ENCODE results near the gene PPAN.

The PPAN gene, protein sequence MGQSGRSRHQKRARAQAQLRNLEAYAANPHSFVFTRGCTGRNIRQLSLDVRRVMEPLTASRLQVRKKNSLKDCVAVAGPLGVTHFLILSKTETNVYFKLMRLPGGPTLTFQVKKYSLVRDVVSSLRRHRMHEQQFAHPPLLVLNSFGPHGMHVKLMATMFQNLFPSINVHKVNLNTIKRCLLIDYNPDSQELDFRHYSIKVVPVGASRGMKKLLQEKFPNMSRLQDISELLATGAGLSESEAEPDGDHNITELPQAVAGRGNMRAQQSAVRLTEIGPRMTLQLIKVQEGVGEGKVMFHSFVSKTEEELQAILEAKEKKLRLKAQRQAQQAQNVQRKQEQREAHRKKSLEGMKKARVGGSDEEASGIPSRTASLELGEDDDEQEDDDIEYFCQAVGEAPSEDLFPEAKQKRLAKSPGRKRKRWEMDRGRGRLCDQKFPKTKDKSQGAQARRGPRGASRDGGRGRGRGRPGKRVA

DNA sequence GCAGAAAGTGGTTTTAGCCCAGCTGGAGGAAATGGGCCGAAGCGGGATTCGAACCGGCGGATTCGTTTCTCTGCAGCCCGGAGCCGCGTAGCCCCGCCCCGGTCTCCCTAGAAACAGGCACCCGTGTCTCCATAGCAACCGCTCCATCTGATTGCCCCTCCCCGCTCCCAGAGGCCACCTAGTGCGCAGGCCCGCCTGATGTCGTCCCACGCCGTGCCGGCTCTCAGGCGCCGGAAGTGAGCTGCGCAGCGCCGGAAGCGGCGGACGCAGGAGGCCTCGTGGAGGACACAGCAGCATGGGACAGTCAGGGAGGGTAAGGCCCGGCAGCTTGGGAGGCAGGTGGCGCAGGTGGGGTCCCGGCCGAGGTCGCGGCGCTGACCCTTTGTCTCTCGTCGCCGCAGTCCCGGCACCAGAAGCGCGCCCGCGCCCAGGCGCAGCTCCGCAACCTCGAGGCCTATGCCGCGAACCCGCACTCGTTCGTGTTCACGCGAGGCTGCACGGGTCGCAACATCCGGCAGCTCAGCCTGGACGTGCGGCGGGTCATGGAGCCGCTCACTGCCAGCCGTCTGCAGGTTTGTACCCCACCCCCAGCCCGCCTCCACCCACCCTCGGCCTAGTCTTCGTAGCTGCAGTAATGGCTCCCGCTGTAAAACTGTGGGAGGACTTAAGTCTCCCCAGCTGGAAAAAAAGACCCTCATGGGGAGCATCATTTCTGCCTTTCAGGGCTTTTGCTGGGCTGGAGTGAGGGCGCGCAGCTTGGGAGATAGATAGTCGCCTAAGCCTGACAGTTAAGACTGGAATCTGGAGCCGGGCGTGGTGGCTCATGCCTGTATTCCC is at the start of gene PPAN:
PPAN (plus strand) TSS at position 263 of the 837 bp plus-strand sequence; CDS start at position 296, 33 bp downstream.
- DNase-seq (ENCODE audit: low read depth in 2 of 2) = peak; percentile 92 to 95

DNA sequence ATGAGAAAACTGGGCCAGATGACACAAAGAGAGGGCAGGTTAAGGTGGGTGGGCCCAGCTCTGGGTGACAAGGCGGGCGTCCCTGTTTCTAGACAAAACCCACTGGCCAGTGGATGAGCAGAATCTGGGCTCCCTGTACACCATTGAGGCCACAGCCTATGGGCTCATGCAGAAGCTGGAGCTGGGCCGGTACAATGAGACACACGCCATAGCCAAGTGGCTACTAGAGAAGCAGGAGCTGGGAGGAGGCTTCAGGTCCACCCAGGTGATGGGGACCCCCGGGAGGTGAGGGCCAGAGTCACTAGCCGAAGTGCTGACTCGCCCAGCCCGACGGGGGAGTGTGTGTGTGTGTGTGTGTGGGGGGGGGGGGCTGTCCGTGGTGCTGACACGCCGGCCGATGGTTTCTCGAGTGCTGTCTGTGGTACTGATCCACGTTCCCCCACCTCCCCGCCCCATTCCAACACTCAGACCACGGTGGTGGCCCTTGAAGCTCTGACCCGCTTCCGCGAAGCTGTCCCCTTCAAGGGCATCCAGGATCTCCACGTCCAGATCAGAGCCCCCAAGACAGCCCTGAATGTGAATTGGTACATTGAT is 44.3 kb upstream of the PPAN start:
- no peak for DNase-seq (ENCODE audit: low read depth in 2 of 2)

DNA sequence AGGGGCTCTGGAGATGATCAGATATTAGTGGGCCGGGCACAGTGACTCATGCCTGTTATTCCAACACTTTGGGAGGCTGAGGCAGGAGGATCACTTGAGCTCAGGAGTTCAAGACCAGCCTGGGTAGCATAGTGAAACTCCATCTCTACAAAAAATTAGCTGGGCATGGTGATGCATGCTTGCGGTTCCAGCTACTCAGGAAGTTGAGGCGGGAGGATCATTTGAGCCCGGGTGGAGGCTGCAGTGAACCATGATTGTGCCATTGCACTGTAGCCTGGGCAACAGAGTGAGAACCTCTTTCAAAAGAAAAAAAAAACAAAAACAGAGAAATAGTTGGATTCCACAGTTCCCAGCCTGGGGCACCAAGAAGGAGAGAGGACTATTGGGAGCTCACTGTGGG is 38.0 kb upstream of the PPAN start:
- no peak for DNase-seq (ENCODE audit: low read depth in 2 of 2)

DNA sequence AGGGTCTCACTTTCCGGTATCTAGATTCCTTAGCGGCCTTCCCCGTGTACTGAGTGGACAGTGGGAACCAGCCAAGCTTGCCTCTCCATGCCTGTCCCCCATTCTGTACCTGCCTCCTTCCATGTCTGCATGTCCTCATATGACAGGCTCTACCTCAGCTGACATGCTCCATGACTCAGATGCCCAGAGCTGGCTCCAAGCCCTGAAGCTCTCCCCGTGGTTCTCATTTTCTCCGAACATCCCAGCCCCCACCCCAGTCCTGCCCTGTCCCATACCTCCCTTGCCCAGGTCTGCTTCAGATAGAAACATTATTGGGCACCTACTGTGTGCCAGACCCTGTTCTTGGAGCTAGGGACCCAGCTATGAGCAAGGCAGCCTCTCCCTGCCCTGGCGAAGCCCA is 37.1 kb upstream of the PPAN start:
- DNase-seq (ENCODE audit: low read depth in 2 of 2) = no peak

DNA sequence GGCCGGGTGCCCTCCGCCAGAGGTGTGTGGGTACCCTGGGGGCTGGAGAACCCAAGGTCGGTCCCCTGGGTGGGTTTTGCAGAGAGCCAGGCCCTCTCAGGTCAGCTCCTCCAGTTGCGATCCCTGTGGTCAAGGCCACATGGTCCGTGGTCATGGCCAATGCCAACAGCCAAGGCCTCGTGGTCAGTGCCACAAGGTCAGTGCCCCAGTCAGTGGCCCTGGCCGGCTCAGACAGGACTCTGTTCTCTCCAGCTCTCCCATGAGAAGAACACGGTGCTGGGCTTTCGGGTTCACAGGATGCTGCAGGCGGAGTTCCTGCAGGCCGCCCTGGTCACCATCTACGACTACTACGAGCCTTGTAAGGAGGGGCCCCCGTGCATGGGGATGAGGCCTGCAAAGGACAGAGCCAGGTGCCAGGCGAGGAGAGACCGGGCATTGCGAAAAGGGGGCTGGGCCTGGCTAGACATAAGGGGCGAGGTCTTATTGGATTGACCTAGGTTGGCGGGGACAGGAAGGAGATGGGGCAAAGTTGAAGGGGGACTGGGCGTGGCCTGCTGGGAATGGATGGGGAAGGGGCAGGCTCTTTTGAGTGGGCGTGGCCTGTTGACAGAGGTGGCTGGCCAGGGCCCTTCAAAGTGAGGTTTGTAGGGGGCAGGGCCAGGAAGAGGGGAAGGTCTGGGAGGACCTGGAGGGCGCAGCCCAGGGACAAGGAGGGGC is 35.3 kb upstream of the PPAN start:
- no peak for DNase-seq (ENCODE audit: low read depth in 2 of 2)

DNA sequence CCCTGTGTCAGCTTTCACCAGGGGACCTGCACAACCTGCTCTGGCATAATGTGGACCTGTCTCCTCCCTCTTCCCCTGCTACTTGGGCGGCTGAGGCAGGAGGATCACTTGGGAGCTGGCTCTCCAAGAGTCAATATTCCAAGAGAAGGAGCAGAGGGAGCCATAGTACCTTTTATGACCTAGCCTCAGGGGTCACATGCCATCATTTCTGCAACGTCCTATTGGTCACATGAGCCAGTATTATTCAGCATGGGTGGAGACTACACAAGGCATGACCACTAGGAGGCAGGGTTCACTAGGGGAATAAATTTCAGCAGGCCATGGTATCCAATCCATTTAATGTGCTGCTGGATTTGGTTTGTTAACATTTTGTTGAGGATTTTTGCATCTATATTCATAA is 32.0 kb upstream of the PPAN start:
- DNase-seq (ENCODE audit: low read depth in 2 of 2) = peak; percentile 17 to 36

DNA sequence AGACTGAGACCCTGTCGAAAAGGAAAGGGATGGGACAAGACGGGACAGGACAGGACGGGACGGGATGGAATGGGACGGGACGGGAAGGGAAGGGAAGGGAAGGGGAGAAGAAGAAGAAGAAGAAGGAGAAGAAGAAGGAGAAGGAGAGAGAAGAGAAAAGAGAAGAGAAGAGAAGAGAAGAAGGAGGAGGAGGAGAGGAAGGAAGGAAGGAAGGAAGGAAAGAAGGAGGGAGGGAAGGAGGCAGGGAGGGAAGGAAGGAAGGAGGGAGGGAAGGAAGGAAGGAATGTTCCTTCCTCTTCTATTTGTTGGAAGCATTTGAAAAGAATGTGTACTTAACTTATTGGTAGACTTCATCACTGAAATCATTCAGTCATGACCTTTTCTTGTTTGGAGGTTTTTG is 29.6 kb upstream of the PPAN start:
- DNase-seq (ENCODE audit: low read depth in 2 of 2) = no peak

DNA sequence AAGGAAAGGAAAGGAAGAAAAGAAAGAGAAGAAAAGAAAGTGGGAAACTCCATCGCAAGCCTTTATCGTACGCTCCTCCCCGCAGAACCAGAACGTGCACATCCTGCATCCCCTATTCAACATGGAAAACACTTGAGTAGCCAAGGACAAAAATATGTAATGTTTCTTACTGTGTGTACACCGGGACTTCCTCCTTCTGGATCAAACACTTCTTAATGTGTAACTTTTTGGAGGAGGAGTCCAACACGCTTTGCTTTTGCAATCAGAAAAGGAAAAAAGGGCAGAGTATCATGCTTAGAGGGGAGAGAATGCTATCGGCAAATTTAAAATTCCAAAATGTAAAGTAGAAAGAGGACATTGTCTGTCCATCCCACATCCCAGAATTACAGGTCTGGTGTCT is 27.8 kb upstream of the PPAN start:
- no peak for DNase-seq (ENCODE audit: low read depth in 2 of 2)

DNA sequence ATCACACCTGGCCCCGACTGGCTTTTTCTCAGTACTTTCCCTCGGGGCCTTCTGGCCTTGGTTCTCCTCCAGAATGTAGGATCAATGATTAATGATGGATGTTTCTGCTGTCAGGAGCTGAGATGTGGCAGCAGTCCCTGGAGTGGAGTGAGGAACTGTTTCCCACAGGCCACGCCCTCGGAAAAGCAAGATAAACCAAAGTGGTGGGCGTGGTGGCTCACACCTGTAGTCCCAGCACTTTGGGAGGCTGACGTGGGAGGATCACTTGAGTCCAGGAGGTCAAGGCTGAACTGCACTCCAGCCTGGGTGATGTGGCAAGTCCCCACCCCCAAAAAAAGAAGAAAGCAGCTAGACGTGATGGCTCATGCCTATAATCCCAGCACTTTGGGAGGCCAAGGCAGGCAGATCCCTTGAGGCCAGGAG is 27.1 kb upstream of the PPAN start:
- no peak for DNase-seq (ENCODE audit: low read depth in 2 of 2)

DNA sequence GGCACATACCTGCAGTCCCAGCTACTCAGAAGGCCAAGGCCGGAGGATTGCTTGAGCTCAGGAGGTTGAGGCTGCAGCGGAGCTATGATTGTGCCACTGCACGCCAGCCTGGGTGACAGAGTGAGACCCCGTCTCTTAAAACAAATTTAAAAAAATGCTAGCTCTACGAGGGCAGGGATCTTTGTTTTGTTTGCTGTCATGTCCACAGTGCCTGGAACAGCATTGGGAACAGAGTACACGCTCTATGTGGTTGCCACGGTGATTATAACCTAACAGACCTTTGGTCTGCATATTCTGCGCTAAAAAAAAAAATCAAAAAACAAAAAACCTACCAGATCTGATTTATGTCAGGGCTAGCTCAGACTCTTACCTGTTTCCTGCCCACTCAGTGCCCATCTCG is 22.3 kb upstream of the PPAN start:
- DNase-seq (ENCODE audit: low read depth in 2 of 2) = no peak

DNA sequence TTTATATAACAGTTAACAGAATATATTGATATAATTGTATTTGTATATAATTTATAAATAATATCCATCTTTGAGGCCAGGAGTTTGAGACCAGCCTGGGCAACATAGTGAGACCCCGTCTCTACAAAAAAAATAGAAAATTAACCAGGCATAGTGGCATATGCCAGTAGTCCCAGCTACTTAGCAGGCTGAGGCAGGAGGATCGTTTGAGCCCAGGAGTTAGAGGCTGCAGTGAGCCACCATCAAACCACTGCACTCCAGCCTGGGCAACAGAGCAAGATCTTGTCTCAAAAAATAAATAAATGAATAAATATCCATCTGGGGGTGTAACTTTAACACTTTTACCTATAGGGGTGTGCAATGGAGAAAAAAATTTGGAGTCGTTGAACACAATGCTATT is 21.4 kb upstream of the PPAN start:
- no peak for DNase-seq (ENCODE audit: low read depth in 2 of 2)

DNA sequence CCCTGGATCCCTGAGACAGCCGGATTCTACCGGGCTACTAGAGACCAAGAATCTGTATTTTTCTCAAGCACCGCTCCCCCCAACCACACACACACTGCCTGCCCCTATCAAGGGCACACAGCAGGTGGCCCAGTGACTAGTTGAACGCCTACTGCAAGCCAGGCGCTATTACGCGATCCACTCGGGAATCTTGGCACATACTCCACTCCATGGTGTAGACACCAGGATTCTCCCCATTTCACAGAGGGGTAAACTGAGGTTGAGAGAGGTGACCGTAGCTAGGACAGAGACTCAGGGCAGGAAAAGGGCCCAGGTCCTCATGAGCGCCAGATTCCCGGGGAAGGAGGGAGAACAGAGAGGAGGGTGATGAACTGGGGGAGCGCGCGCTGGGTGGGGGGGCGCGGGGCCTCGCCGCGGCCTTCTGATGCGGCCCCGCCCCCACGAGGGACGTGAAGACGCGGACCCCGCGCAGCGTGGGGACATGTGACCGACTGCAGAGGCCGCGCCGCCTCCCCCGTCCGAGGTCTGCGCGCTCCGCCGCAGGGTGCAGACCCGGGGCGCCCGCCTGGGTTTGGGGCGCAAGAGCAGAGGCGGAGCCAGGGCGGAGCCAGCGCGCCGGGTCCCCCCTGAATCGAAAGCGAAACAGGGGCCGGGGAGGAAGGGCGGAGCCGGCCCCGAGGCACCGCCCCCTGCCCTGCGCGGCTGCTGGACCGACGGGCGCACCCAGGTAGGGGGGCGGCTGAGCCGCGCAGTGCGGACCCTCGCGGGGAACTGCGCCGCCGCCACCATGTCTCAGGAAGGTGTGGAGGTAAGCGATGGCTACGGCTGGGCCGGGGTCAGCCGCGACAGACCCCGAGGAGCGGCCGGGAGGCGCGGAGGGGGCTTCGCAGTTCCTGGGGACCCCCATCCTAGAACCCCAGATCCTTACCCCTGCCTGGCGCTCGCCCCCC is 20.2 kb upstream of the PPAN start, which contains the start of gene SHFL:
SHFL (plus strand) TSS at position 677 of the 950 bp plus-strand sequence; CDS start at position 788, 111 bp downstream.
- DNase-seq (ENCODE audit: low read depth in 2 of 2) = peak; percentile 54 to 68

DNA sequence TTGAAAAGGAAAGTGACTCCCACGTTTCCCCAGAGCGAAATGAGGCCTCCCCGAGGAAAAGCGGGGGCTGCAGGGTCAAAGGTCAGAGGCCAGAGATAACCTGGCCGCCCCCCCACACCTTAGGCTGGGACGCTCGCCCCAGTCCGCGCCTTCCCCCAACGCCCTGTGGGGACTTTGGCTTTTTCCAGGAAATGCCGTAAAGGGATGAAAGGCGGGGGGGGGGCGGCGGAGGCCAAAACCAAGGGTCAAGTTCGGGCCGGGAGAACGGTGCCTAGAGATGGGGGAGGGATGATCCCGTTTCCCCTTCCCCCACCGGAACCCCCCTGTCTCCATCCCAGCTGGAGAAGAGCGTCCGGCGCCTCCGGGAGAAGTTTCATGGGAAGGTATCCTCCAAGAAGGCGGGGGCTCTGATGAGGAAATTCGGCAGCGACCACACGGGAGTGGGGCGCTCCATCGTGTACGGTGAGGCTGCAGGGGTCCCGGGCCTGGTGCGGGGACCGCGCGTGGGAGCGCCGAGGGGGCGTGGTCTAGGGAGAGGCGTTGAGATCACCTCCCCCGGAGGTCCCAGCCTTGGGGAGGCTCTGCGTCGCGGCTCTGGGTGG is 19.5 kb upstream of the PPAN start:
- no peak for DNase-seq (ENCODE audit: low read depth in 2 of 2)

DNA sequence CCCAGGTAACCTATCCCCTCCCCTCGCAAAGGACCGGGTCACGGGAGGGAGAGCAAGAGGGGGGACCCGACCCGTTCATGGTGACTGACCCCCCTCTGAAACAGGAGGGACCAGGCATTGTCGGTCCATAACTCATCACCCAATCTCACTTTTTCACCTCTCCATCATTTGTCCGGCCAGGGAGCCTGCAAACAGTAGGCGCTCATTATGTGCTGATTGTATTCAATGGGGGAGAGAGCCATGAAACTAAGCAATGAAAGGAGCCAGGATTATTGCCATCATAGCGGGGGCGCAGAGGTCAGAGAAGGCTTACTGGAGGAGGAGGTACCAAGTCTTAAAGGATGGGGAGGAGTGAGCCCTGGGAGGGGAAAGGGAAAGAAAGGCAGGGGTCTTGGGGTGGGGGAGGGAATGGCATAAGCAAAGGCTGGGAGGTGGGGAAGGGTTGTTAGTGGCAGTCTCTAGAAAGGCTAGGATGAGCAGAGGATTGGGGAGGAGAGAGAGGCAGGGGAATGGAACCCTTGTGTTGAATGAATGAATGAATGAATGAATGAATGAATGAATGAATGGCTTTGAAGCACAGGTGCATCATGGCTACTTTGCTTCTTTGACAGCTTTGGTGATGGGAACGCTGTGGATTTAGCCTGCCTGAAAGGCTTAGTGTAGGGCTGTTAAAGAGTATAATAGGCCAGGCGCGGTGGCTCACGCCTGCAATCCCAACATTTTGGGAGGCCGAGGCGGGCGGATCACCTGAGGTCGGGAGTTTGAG is 18.7 kb upstream of the PPAN start:
- DNase-seq (ENCODE audit: low read depth in 2 of 2) = no peak

DNA sequence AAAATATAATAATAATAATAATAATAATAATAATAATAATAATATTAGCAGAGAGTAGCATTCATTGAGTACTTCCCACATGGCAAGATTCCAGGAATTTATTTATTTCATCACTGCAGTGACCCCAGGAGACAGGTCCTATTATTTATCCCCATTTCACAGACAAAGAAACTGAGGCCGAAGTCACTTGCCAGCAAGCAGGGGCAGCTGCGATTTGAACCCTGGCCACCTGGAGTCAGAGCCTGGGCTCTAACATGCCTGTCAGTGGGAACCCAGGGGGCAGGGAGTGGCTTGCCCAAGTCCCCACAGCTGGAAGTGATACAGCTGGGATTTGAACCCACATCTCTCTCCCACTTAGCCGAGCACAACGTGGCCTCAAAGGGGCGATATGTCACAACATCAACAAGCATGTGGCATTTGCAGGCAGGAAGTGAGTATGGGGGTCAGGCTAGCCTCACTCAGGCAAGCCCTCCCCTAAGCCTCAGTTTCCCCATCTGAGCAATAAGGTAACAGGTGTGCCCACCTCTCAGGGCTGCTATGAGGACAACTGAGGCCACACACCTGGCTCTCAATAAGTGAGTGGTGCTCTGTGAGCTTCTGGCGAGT is 17.1 kb upstream of the PPAN start:
- no peak for DNase-seq (ENCODE audit: low read depth in 2 of 2)

DNA sequence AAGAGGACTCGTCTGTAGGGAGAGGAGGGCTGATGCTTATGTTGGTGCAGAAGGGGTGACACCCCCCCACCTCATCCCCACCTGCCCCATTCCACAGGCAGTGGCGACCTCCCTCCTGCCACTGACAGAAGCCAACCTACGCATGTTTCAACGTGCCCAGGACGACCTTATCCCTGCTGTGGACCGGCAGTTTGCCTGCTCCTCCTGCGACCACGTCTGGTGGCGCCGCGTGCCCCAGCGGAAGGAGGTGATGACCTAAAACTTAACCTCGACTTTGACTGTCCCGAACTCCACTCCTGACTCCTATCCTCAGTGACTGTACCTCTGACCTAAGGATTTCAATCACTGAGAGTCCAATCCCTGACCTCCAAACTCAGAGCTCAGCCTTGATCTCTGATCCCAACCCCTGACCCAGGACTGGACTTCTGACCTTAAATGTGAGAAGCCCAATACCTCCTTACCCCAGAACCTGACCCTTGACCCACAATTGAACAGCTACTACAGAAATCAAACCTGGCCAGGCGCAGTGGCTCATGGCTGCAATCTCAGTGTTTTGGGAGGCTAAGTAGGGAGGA is 16.3 kb upstream of the PPAN start:
- no peak for DNase-seq (ENCODE audit: low read depth in 2 of 2)

DNA sequence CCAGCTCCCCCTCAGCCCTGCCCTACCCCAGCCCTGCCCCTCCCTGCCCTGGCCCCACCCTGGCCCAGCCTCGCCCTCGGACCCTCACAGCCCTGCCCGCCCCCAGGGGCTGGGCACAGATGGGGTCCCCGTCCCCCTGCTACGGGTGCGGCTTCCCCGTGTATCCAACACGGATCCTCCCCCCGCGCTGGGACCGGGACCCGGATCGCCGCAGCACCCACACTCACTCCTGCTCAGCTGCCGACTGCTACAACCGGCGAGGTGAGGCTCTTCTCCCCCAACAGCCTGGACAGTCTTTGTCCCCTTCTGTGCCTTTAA is 14.8 kb upstream of the PPAN start:
- no peak for DNase-seq (ENCODE audit: low read depth in 2 of 2)

DNA sequence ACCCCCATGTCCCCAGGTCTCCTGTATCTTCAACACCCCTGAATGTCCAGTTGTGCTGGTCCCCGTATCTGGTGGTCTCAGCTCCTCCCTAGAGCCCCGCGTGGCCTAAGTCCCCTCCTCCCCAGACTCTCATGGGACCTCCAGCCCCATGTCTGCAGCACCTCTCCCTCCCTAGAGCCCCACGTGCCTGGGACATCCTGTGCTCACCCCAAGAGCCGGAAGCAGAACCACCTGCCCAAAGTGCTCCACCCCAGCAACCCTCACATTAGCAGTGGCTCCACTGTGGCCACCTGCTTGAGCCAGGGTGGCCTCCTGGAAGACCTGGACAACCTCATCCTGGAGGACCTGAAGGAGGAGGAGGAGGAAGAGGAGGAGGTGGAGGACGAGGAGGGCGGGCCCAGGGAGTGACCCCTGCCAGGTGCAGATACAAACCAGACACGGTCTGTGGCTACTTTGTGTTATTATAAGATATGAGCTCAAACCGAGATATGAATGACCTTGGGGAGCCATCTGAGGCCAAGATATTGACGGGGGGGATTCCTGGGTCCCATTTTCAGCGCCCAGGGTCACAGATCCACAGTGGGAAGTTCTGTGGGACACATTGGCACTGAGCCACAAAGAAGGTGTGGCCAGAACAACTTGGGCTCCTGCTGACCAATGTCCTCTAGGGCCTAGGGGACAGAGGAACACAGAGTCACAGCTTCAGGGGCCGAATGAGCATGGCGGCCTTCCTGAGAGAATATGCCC is 14.1 kb upstream of the PPAN start:
- DNase-seq (ENCODE audit: low read depth in 2 of 2) = no peak
